Activated B cell treated with CpG ODN at 0.5 μM for 24 hours (primary cell): ENCODE results near the gene CNTNAP2. TPM values are rescaled to one million over a fixed set of nuclear protein-coding genes. Genes with fewer than 3 reads are reported as not detected.

Experiments used
- ATAC-seq: fragments of 200-7000 bp; cut with Tn5 transposase; one replicate; pipeline ENCODE4 v1.10.0; 2021; ENCODE audit warnings: low read depth, mild to moderate bottlenecking, moderate library complexity
- CTCF ChIA-PET: fragments of 350-600 bp; sonication (Branson Sonifier 250); formaldehyde crosslinking; loops from one replicate; lab custom pipeline; 2021; ENCODE audit warnings: antibody characterized with exemption; lab: Charles Lee
- POLR2A ChIA-PET: fragments of 350-600 bp; sonication (Branson Sonifier 250); formaldehyde crosslinking; loops from one replicate; lab custom pipeline; 2021; ENCODE audit warnings: antibody characterized with exemption; lab: Charles Lee
- DNase-seq: peaks from one replicate; pipeline ENCODE4 v3.0.0; 2022
- H3K27ac Mint-ChIP-seq: one replicate; pipeline ENCODE4 v1.8.0; 2020; ENCODE audit warnings: mixed read lengths
- H3K27me3 Mint-ChIP-seq: one replicate; pipeline ENCODE4 v1.8.0; 2021; ENCODE audit warnings: mixed read lengths
- H3K36me3 Mint-ChIP-seq: one replicate; pipeline ENCODE4 v1.8.0; 2021; ENCODE audit warnings: low read depth, mixed read lengths
- H3K4me1 Mint-ChIP-seq: one replicate; pipeline ENCODE4 v1.8.0; 2021; ENCODE audit warnings: mixed read lengths
- H3K4me3 Mint-ChIP-seq: one replicate; pipeline ENCODE4 v1.8.0; 2020; ENCODE audit warnings: mild to moderate bottlenecking, mixed read lengths
- H3K9me3 Mint-ChIP-seq: one replicate; pipeline ENCODE4 v1.8.0; 2020; ENCODE audit warnings: mixed read lengths
- intact Hi-C: fragments of 100-400 bp; cut with micrococcal nuclease; formaldehyde crosslinking; loops from one replicate; pipeline ENCODE4 v1.15.1; 2024
- total RNA-seq: library from RNA; stranded (reverse); gene quantifications from 2 replicates; pipeline ENCODE4 v1.2.3, GENCODE V29; 2022
- TF ChIP-seq, protein P1 (sequence below): fragments of 200-600 bp; IDR thresholded peaks from one replicate; pipeline ENCODE4 v1.8.0; 2022; ENCODE audit warnings: antibody characterized with exemption, mild to moderate bottlenecking

The CNTNAP2 gene
- total RNA-seq, 1 donor from 2014 or later: 0.84 TPM

DNA sequence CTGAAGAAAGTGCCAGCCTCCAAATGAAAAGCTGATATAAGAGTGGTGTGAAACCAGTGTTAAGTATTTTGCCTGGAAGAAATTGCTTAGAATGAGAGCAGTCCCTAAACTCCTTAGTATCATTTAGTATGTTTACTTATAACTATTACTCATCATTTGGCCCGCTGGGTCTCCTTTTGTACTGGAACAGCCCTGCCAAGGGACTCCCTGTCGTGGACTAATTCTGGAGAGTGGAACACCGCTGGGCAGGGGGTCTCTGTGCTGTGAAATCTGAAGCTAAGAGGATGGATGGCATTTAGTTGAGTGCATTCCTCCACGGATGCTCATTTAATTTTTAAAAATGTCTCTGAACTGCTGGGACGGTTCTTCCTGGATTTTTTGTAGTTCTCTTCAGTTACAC lies 1584.1 kb downstream of the CNTNAP2 start:
- intact Hi-C loops: no loop called here
- no peak for ATAC-seq
- POLR2A ChIA-PET: no interaction called here
- H3K27ac Mint-ChIP-seq: no peak overlapping the region
- TF ChIP-seq, protein P1, sequence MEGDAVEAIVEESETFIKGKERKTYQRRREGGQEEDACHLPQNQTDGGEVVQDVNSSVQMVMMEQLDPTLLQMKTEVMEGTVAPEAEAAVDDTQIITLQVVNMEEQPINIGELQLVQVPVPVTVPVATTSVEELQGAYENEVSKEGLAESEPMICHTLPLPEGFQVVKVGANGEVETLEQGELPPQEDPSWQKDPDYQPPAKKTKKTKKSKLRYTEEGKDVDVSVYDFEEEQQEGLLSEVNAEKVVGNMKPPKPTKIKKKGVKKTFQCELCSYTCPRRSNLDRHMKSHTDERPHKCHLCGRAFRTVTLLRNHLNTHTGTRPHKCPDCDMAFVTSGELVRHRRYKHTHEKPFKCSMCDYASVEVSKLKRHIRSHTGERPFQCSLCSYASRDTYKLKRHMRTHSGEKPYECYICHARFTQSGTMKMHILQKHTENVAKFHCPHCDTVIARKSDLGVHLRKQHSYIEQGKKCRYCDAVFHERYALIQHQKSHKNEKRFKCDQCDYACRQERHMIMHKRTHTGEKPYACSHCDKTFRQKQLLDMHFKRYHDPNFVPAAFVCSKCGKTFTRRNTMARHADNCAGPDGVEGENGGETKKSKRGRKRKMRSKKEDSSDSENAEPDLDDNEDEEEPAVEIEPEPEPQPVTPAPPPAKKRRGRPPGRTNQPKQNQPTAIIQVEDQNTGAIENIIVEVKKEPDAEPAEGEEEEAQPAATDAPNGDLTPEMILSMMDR: no peak
- peaks cover 14% of the 10 kb centered on the region for H3K9me3 Mint-ChIP-seq
- no peaks in the 10 kb centered on the region for H3K36me3 Mint-ChIP-seq
- no peaks in the 10 kb centered on the region for H3K4me1 Mint-ChIP-seq
- no peak for DNase-seq
- H3K4me3 Mint-ChIP-seq: no peak overlapping the region
- H3K27me3 Mint-ChIP-seq: no peaks in the 10 kb centered on the region
- CTCF ChIA-PET: no interaction called here

DNA sequence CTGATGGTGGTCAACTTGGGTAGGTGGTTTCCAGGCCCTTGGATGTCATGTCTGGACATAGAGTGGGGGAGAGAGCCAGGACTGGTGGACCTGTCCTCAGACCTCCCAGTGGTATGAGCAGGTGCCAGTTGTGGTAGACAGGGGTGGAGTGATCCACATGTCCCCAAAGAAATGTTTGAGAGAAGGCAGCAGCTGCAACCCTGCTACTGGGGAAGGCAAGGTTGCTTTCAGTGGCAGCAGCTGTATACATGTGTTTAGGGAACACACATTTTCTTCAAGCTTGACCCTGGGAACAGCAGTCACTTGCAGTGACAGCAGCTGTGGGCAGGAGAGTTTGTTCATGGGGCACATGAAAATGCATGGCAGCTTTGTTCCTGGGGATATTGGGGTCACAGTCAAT lies 1591.3 kb downstream of the CNTNAP2 start:
- CTCF ChIA-PET: no interaction called here
- POLR2A ChIA-PET: no interaction called here
- Mint-ChIP-seq H3K4me3 (no peak overlapping the region), H3K9me3 (peaks cover 19% of the 10 kb centered on the region), H3K4me1 (no peaks in the 10 kb centered on the region), H3K27me3 (no peaks in the 10 kb centered on the region), H3K27ac (no peak overlapping the region), H3K36me3 (no peaks in the 10 kb centered on the region)
- ATAC-seq: no peak
- TF ChIP-seq, protein P1: no peak
- intact Hi-C loops: no loop called here
- no peak for DNase-seq

DNA sequence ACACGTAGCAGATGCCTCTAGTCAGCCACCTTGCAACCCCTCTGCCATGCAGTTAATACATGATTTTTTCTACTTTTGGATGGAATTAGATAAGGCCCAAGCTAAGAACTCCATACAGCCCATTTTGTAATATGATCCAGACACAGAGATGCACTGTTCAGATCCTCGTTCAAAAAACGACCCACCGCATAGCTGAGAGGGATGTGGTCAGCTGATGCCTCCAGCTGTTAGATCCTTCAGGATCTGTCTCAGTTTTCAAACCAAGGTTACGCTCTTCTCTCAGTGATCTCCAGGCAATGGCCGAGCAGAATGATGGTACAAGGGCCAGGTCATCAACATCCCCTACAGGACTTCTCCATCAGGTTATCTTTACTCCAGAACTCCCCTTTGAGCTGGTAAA lies 1592.3 kb downstream of the CNTNAP2 start:
- TF ChIP-seq, protein P1: no peak
- no peak for ATAC-seq
- peaks cover 19% of the 10 kb centered on the region for H3K9me3 Mint-ChIP-seq
- no peaks in the 10 kb centered on the region for H3K27me3 Mint-ChIP-seq
- no peak for DNase-seq
- ChIA-PET POLR2A (no interaction called here), CTCF (no interaction called here)
- intact Hi-C loops: no loop called here
- no peak overlapping the region for H3K27ac Mint-ChIP-seq
- H3K4me3 Mint-ChIP-seq: no peak overlapping the region
- H3K36me3 Mint-ChIP-seq: no peaks in the 10 kb centered on the region
- no peaks in the 10 kb centered on the region for H3K4me1 Mint-ChIP-seq

DNA sequence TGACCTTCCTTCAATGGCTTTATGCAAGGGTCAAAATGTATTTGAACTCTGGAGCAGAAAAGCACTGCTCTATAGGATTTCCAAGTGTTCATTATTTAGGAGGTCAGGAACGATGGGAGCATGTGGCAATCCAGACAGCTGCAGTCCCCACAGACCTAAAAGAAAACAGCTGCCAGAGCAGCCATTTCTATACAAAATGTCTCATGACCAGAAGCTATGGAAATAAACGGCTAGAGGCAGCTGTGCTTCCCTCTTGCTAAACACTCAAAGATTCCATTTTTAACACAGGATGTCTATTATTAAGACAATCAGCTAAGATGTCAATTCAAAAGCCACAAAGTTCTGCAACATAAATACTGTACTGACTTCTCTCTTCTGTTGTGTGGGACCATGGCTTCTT lies 1594.8 kb downstream of the CNTNAP2 start:
- no peaks in the 10 kb centered on the region for H3K4me1 Mint-ChIP-seq
- DNase-seq (no peak), ATAC-seq (no peak)
- ChIA-PET POLR2A (no interaction called here), CTCF (no interaction called here)
- TF ChIP-seq, protein P1: no peak
- no peak overlapping the region for H3K27ac Mint-ChIP-seq
- no peaks in the 10 kb centered on the region for H3K36me3 Mint-ChIP-seq
- intact Hi-C loops: no loop called here
- H3K9me3 Mint-ChIP-seq: peaks cover 11% of the 10 kb centered on the region
- H3K27me3 Mint-ChIP-seq: no peaks in the 10 kb centered on the region
- H3K4me3 Mint-ChIP-seq: no peak overlapping the region

- no peaks in the 10 kb centered on the region for H3K27me3 Mint-ChIP-seq
- no peaks in the 10 kb centered on the region for H3K9me3 Mint-ChIP-seq
- H3K27ac Mint-ChIP-seq: no peak overlapping the region
- intact Hi-C loops: no loop called here
- TF ChIP-seq, protein P1: no peak
- DNase-seq (no peak), ATAC-seq (no peak)
- ChIA-PET CTCF (no interaction called here), POLR2A (no interaction called here)
- no peaks in the 10 kb centered on the region for H3K36me3 Mint-ChIP-seq
- no peak overlapping the region for H3K4me3 Mint-ChIP-seq
- no peaks in the 10 kb centered on the region for H3K4me1 Mint-ChIP-seq
Measured at GRCh38 chr7:147721962-147722830, 1605.6 kb downstream of the CNTNAP2 start.
